Psoas muscle (tissue), 8 donors: ENCODE data around the gene PRMT7. TPM values are rescaled to one million over a fixed set of nuclear protein-coding genes. Genes with fewer than 3 reads are reported as not detected.

Experiments
- ATAC-seq, 4 donors: fragments of 200-7000 bp; cut with Tn5 transposase; one replicate each; pipeline ENCODE4 v1.9.1; 2020; ENCODE audit warnings: moderate library complexity in 3 of 4, mild to moderate bottlenecking in 2 of 4
- DNase-seq, 2 donors: peaks; one replicate each; pipeline ENCODE4 v3.0.0-alpha.2; 2020
- H3K27ac ChIP-seq: fragments of 200-600 bp; one replicate; pipeline ENCODE4 v1.8.0; 2022
- H3K27me3 ChIP-seq, 3 donors: fragments of 200-600 bp in 1 of 3; one replicate each; pipeline versions ENCODE4 v1.6.1 to v1.8.0; 2013 to 2022; ENCODE audit warnings: low read length in 2 of 3, mild to moderate bottlenecking in 2 of 3, moderate library complexity in 1 of 3; ENCODE audit not compliant: insufficient read depth in 3 of 3
- H3K36me3 ChIP-seq, 2 donors: fragments of 200-600 bp in 1 of 2; one replicate each; pipeline versions ENCODE4 v1.6.1 to v1.8.0; 2013 to 2022; ENCODE audit warnings: low read depth in 1 of 2, mild to moderate bottlenecking in 1 of 2, moderate library complexity in 1 of 2; ENCODE audit not compliant: insufficient read depth in 1 of 2
- H3K4me1 ChIP-seq: fragments of 200-600 bp; one replicate; pipeline ENCODE4 v1.8.0; 2022
- H3K4me3 ChIP-seq: fragments of 200-600 bp; one replicate; pipeline ENCODE4 v1.8.0; 2022; ENCODE audit warnings: mild to moderate bottlenecking
- H3K9me3 ChIP-seq: fragments of 200-600 bp; one replicate; pipeline ENCODE4 v1.8.0; 2022
- CTCF ChIP-seq: fragments of 200-600 bp; IDR thresholded peaks from one replicate; pipeline ENCODE4 v1.8.0; 2022; ENCODE audit warnings: antibody characterized with exemption
- WGBS, 3 donors: extraction: QIAGEN DNeasy Blood & Tissue Kit; methylation state at CpG; one replicate each; pipeline versions ENCODE4 v1.1.6 to v1.1.7; 2013; 5-methylcytosine and 5-hydroxymethylcytosine counted together
- intact Hi-C, 2 donors: fragments of 100-400 bp; cut with DNase I; formaldehyde crosslinking; loops; one replicate each; pipeline versions ENCODE4 v1.11.0 to v1.14.2; 2022
- polyA plus RNA-seq, 3 donors: library from polyadenylated mRNA; stranded (reverse); fragments of 200-250 nt; gene quantifications; one replicate each; pipeline ENCODE4 v1.2.3, GENCODE V29; 2013
- total RNA-seq, 4 donors: library from RNA; stranded (reverse); fragmentation: NEBNext Ultra II Directional in 2 of 4; extraction: Animal tissue kit (Norgen Biotek cat#: 25700) in 2 of 4; gene quantifications; one replicate each; pipeline versions ENCODE4 v1.2.1 to v1.2.4, GENCODE V29; 2021 to 2023
- donor health status: healthy with polysubstance abuse.
- donor health status: DM: no; HTN: no; CAD: no; lungs with moderate emphysema.
- donor health status: Bipolar disorder and iron deficiency.
- donor health status: healthy.
- donor health status: DM: yes; HTN: yes; CAD: no.
- donor health status: DM: no; HTN: no; CAD: no.
- donor health status: DM: no; HTN: no; CAD: no.
- donor health status: DM: yes; HTN: yes; CAD: no.

The PRMT7 gene
- total and polyA plus RNA-seq, 7 donors: 18.9 to 45.1 (median 26.0) TPM

GRCh38 chr16:68397710-68398201 is 86.9 kb downstream of the PRMT7 start:
- H3K9me3 ChIP-seq: no peaks in the 10 kb centered on the region
- H3K4me1 ChIP-seq: no peaks in the 10 kb centered on the region
- intact Hi-C loops: loop anchor here in 1 of 2 donors (2.0 kb wide), 1 partner anchor 113 kb away; no protein-coding TSS in a partner anchor
- H3K36me3 ChIP-seq: no peaks in the 10 kb centered on the region
- ATAC-seq (no peak), DNase-seq (no peak)
- WGBS, 3 donors: 49 to 55% (median 53%) methylated on average over 6 of the region's 6 CpGs
- TF ChIP-seq CTCF: no peak
- H3K4me3 ChIP-seq: no peak overlapping the region
- no peaks in the 10 kb centered on the region for H3K27me3 ChIP-seq
- H3K27ac ChIP-seq: no peak overlapping the region

GRCh38 chr16:68399456-68399855 is 88.6 kb downstream of the PRMT7 start:
- DNase-seq: no peak
- intact Hi-C loops: no loop called here
- 93% methylated on average over 3 of the region's 3 CpGs for WGBS, 3 donors
- no peak for ATAC-seq
- H3K9me3 ChIP-seq: no peaks in the 10 kb centered on the region
- no peak overlapping the region for H3K27ac ChIP-seq
- no peak overlapping the region for H3K4me3 ChIP-seq
- no peaks in the 10 kb centered on the region for H3K27me3 ChIP-seq
- TF ChIP-seq CTCF: no peak
- H3K4me1 ChIP-seq: no peaks in the 10 kb centered on the region
- H3K36me3 ChIP-seq: no peaks in the 10 kb centered on the region

- no peaks in the 10 kb centered on the region for H3K9me3 ChIP-seq
- H3K27ac ChIP-seq: no peak overlapping the region
- WGBS, 3 donors: 86 to 90% (median 87%) methylated on average over 5 of the region's 5 CpGs
- H3K4me3 ChIP-seq: no peak overlapping the region
- DNase-seq (no peak), ATAC-seq (no peak)
- H3K27me3 ChIP-seq: no peaks in the 10 kb centered on the region
- TF ChIP-seq CTCF: no peak
- H3K4me1 ChIP-seq: no peaks in the 10 kb centered on the region
- no peaks in the 10 kb centered on the region for H3K36me3 ChIP-seq
- intact Hi-C loops: no loop called here
These were observed 89.5 kb downstream of the PRMT7 start for GRCh38 chr16:68400083-68400923.

- ATAC-seq: no peak
- TF ChIP-seq CTCF: no peak
- Histone ChIP-seq H3K4me1 (no peaks in the 10 kb centered on the region), H3K27me3 (no peaks in the 10 kb centered on the region), H3K27ac (no peak overlapping the region), H3K36me3 (no peaks in the 10 kb centered on the region), H3K4me3 (no peak overlapping the region), H3K9me3 (no peaks in the 10 kb centered on the region)
- DNase-seq: no peak
- intact Hi-C loops: no loop called here
- WGBS, 3 donors: 55 to 74% (median 56%) methylated on average over 5 of the region's 5 CpGs
These were observed 90.2 kb downstream of the PRMT7 start for GRCh38 chr16:68400924-68401460.
